Gastrocnemius medialis (tissue), 4 donors: ENCODE measurements around the gene CHDH. TPM values are rescaled to one million over a fixed set of nuclear protein-coding genes. Genes with fewer than 3 reads are reported as not detected.

Source experiments
- ATAC-seq, 2 donors: fragments of 150-250 bp; one replicate each; pipeline ENCODE4 v1.9.1; 2016
- DNase-seq, 2 donors: peaks; one replicate each; pipeline ENCODE4 v3.0.0-alpha.2; 2019
- H3K27ac ChIP-seq, 4 donors: fragments of 200-600 bp; sonication (generic); 1 replicate in 1 of 4; 2 replicates in 3 of 4; pipeline ENCODE4 v1.5.1; 2016 to 2018; ENCODE audit warnings: mild to moderate bottlenecking in 2 of 4, moderate library complexity in 1 of 4
- H3K27me3 ChIP-seq, 3 donors: fragments of 200-600 bp; sonication (generic) in 2 of 3; 1 replicate in 1 of 3; 2 replicates in 2 of 3; pipeline versions ENCODE4 v1.5.1 to v1.6.0; 2016 to 2019; ENCODE audit warnings: mild to moderate bottlenecking in 1 of 3, moderate library complexity in 1 of 3
- H3K36me3 ChIP-seq, 2 donors: fragments of 200-600 bp; sonication (generic) in 1 of 2; one replicate each; pipeline ENCODE4 v1.5.1; 2017 to 2018
- H3K4me1 ChIP-seq, 2 donors: fragments of 200-600 bp; sonication (generic) in 1 of 2; one replicate each; pipeline ENCODE4 v1.5.1; 2016 to 2017; ENCODE audit warnings: mild to moderate bottlenecking in 2 of 2
- H3K4me3 ChIP-seq, 4 donors: fragments of 200-600 bp; sonication (generic) in 3 of 4; 1 replicate in 1 of 4; 2 replicates in 3 of 4; pipeline ENCODE4 v1.5.1; 2016 to 2019; ENCODE audit warnings: mild to moderate bottlenecking in 2 of 4
- H3K9me3 ChIP-seq, 3 donors: fragments of 200-600 bp; sonication (generic) in 2 of 3; 1 replicate in 1 of 3; 2 replicates in 2 of 3; pipeline ENCODE4 v1.5.1; 2016 to 2019
- CTCF ChIP-seq, 5 experiments: fragments of 450-650 bp in 3 of 5; fragments of 200-600 bp in 2 of 5; sonication (generic) in 2 of 5; IDR thresholded peaks in 4 of 5; conservative IDR thresholded peaks in 1 of 5; 1 replicate in 4 of 5; 2 replicates in 1 of 5; pipeline ENCODE4 v1.5.1; 2016 to 2019; ENCODE audit warnings: antibody characterized with exemption in 5 of 5, mild to moderate bottlenecking in 3 of 5, moderate library complexity in 3 of 5
- POLR2A ChIP-seq, 2 donors: fragments of 450-650 bp; IDR thresholded peaks; one replicate each; pipeline ENCODE4 v1.6.1; 2017; ENCODE audit warnings: antibody characterized with exemption in 2 of 2, mild to moderate bottlenecking in 2 of 2, moderate library complexity in 2 of 2
- in situ Hi-C, 4 donors: fragments of 200-750 bp; cut with MboI; loops; one replicate each; pipeline versions ENCODE4 v1.15.0 to v1.8.0; 2017; ENCODE audit warnings: low sequenced_read_pairs in 4 of 4
- intact Hi-C: fragments of 100-400 bp; cut with DNase I; formaldehyde crosslinking; loops from one replicate; pipeline ENCODE4 v1.15.1; 2023; ENCODE audit warnings: low total_unique reads
- total RNA-seq, 4 donors: library from RNA; depleted of rRNA; stranded (reverse); fragments of >200 nt; gene quantifications; one replicate each; pipeline versions ENCODE4 v1.1.0 to v1.2.3, GENCODE V29; 2016

Gene CHDH
- total RNA-seq, 4 donors from 2014 or later: 3.1 to 6.5 (median 3.6) TPM

GRCh38 chr3:53794597-53794996 is 51.6 kb downstream of the CHDH start:
- in situ Hi-C loops (no loop called here), intact Hi-C loops (no loop called here)
- Histone ChIP-seq H3K4me3 (no peak overlapping the region), H3K36me3 (no peaks in the 10 kb centered on the region), H3K4me1 (no peaks in the 10 kb centered on the region), H3K9me3 (no peaks in the 10 kb centered on the region), H3K27ac (no peak overlapping the region), H3K27me3 (peaks cover 0 to 2% (median 0%) of the 10 kb centered on the region in 3 donors)
- no peak for ATAC-seq
- TF ChIP-seq CTCF (IDR thresholded peaks at IDR 0.05 in 4 of 5, conservative IDR thresholded peaks at IDR 0.05 in 1 of 5) (no peak), POLR2A (IDR thresholded peaks at IDR 0.05) (no peak)
- DNase-seq: no peak

- DNase-seq (no peak), ATAC-seq (no peak)
- no peaks in the 10 kb centered on the region for H3K4me1 ChIP-seq
- peaks cover 0 to 2% (median 0%) of the 10 kb centered on the region in 3 donors for H3K27me3 ChIP-seq
- H3K27ac ChIP-seq: no peak overlapping the region
- H3K36me3 ChIP-seq: no peaks in the 10 kb centered on the region
- TF ChIP-seq POLR2A (IDR thresholded peaks at IDR 0.05) (no peak), CTCF (IDR thresholded peaks at IDR 0.05 in 4 of 5, conservative IDR thresholded peaks at IDR 0.05 in 1 of 5) (no peak)
- H3K9me3 ChIP-seq: no peaks in the 10 kb centered on the region
- intact Hi-C loops (no loop called here), in situ Hi-C loops (no loop called here)
- H3K4me3 ChIP-seq: no peak overlapping the region
Measured at GRCh38 chr3:53792866-53793265, 53.4 kb downstream of the CHDH start.

GRCh38 chr3:53791317-53791716 is 54.9 kb downstream of the CHDH start:
- Histone ChIP-seq H3K36me3 (no peaks in the 10 kb centered on the region), H3K27me3 (peaks cover 0 to 2% (median 0%) of the 10 kb centered on the region in 3 donors), H3K27ac (no peak overlapping the region), H3K4me1 (no peaks in the 10 kb centered on the region), H3K9me3 (no peaks in the 10 kb centered on the region), H3K4me3 (no peak overlapping the region)
- ATAC-seq (no peak), DNase-seq (no peak)
- intact Hi-C loops: no loop called here
- in situ Hi-C loops: no loop called here
- TF ChIP-seq POLR2A (IDR thresholded peaks at IDR 0.05): no peak
- TF ChIP-seq CTCF (IDR thresholded peaks at IDR 0.05 in 4 of 5, conservative IDR thresholded peaks at IDR 0.05 in 1 of 5): no peak

- Histone ChIP-seq H3K36me3 (no peaks in the 10 kb centered on the region), H3K9me3 (no peaks in the 10 kb centered on the region), H3K4me3 (no peak overlapping the region), H3K4me1 (no peaks in the 10 kb centered on the region), H3K27me3 (peaks cover 0 to 2% (median 0%) of the 10 kb centered on the region in 3 donors), H3K27ac (no peak overlapping the region)
- DNase-seq (no peak), ATAC-seq (no peak)
- TF ChIP-seq POLR2A (IDR thresholded peaks at IDR 0.05) (no peak), CTCF (IDR thresholded peaks at IDR 0.05 in 4 of 5, conservative IDR thresholded peaks at IDR 0.05 in 1 of 5) (no peak)
- in situ Hi-C loops (no loop called here), intact Hi-C loops (no loop called here)
Measured at GRCh38 chr3:53790470-53790869, 55.7 kb downstream of the CHDH start.

- in situ Hi-C loops: no loop called here
- H3K27ac ChIP-seq: no peak overlapping the region
- DNase-seq (no peak), ATAC-seq (no peak)
- TF ChIP-seq CTCF (IDR thresholded peaks at IDR 0.05 in 4 of 5, conservative IDR thresholded peaks at IDR 0.05 in 1 of 5) (no peak), POLR2A (IDR thresholded peaks at IDR 0.05) (no peak)
- intact Hi-C loops: no loop called here
- no peaks in the 10 kb centered on the region for H3K4me1 ChIP-seq
- H3K27me3 ChIP-seq: no peaks in the 10 kb centered on the region
- no peaks in the 10 kb centered on the region for H3K9me3 ChIP-seq
- no peak overlapping the region for H3K4me3 ChIP-seq
- H3K36me3 ChIP-seq: no peaks in the 10 kb centered on the region
Measured at GRCh38 chr3:53789459-53789858, 56.8 kb downstream of the CHDH start.
